Smooth muscle cell (in vitro differentiated cells): ENCODE data around the gene ZNF239. TPM values are rescaled to one million over a fixed set of nuclear protein-coding genes. Genes with fewer than 3 reads are reported as not detected.

Experiments used
- DNase-seq: peaks from one replicate; lab custom pipeline; 2025; ENCODE audit not compliant: unreplicated experiment; lab: John Stamatoyannopoulos, UW
- H2AFZ ChIP-seq: fragments of 200-600 bp; sonication (generic); 2 replicates; pipeline ENCODE4 v1.6.0; 2016; ENCODE audit warnings: antibody characterized with exemption, low read depth, mild to moderate bottlenecking
- H3F3A ChIP-seq: fragments of 200-600 bp; sonication (generic); 2 replicates; pipeline ENCODE4 v1.6.0; 2017; ENCODE audit warnings: antibody characterized with exemption, low read depth
- H3K27ac ChIP-seq: fragments of 200-600 bp; sonication (generic); 2 replicates; pipeline ENCODE4 v1.5.1; 2016; ENCODE audit warnings: low read depth, mild to moderate bottlenecking
- H3K27me3 ChIP-seq: fragments of 200-600 bp; sonication (generic); 2 replicates; pipeline ENCODE4 v1.6.1; 2016; ENCODE audit warnings: low read depth, mild to moderate bottlenecking
- H3K36me3 ChIP-seq: fragments of 200-600 bp; sonication (generic); 2 replicates; pipeline ENCODE4 v1.5.1; 2016; ENCODE audit warnings: low read depth
- H3K4me1 ChIP-seq: fragments of 200-600 bp; sonication (generic); 2 replicates; pipeline ENCODE4 v1.5.1; 2016; ENCODE audit warnings: low read depth
- H3K4me2 ChIP-seq: fragments of 200-600 bp; sonication (generic); 2 replicates; pipeline ENCODE4 v1.6.0; 2016; ENCODE audit warnings: mild to moderate bottlenecking
- H3K4me3 ChIP-seq: fragments of 200-600 bp; sonication (generic); 2 replicates; pipeline ENCODE4 v1.5.1; 2016; ENCODE audit warnings: mild to moderate bottlenecking
- H3K79me2 ChIP-seq: fragments of 200-600 bp; sonication (generic); 2 replicates; pipeline ENCODE4 v1.6.0; 2016; ENCODE audit warnings: low read depth, mild to moderate bottlenecking
- H3K9ac ChIP-seq: fragments of 200-600 bp; sonication (generic); 2 replicates; pipeline ENCODE4 v1.6.0; 2016; ENCODE audit warnings: low read depth
- H3K9me3 ChIP-seq: fragments of 200-600 bp; sonication (generic); replicated peaks from 2 replicates; pipeline ENCODE4 v1.5.1; 2016; ENCODE audit warnings: low read depth
- H4K20me1 ChIP-seq: fragments of 200-600 bp; sonication (generic); 2 replicates; pipeline ENCODE4 v1.6.0; 2016; ENCODE audit warnings: low read depth
- WGBS: methylation state at CpG from one replicate; pipeline ENCODE4 v1.1.7; 2016; ENCODE audit warnings: low lambda C conversion rate; 5-methylcytosine and 5-hydroxymethylcytosine counted together
- polyA plus RNA-seq: library from polyadenylated mRNA; unstranded; fragments of >200 nt; fragmentation: Nextera tagmentation; extraction: Ambion mirVana; gene quantifications from 2 replicates; pipeline ENCODE4 v1.2.1, GENCODE V29; 2016
- total RNA-seq: library from RNA; depleted of rRNA; stranded (reverse); fragments of >200 nt; gene quantifications from 2 replicates; pipeline ENCODE4 v1.2.3, GENCODE V29; 2014
- TF ChIP-seq, protein P1 (sequence below): fragments of 200-600 bp; sonication (generic); IDR thresholded peaks from 2 replicates; pipeline ENCODE4 v1.5.1; 2017; ENCODE audit warnings: borderline replicate concordance, mild to moderate bottlenecking, antibody characterized with exemption; ENCODE audit not compliant: insufficient read depth, poor library complexity, severe bottlenecking

The ZNF239 gene
- total and polyA plus RNA-seq, 2 experiments from 2014 or later, result 2.6 to 5.4 TPM

- TF ChIP-seq, protein P1, sequence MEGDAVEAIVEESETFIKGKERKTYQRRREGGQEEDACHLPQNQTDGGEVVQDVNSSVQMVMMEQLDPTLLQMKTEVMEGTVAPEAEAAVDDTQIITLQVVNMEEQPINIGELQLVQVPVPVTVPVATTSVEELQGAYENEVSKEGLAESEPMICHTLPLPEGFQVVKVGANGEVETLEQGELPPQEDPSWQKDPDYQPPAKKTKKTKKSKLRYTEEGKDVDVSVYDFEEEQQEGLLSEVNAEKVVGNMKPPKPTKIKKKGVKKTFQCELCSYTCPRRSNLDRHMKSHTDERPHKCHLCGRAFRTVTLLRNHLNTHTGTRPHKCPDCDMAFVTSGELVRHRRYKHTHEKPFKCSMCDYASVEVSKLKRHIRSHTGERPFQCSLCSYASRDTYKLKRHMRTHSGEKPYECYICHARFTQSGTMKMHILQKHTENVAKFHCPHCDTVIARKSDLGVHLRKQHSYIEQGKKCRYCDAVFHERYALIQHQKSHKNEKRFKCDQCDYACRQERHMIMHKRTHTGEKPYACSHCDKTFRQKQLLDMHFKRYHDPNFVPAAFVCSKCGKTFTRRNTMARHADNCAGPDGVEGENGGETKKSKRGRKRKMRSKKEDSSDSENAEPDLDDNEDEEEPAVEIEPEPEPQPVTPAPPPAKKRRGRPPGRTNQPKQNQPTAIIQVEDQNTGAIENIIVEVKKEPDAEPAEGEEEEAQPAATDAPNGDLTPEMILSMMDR, result no peak
- DNase-seq, result no peak
- H3K4me2 ChIP-seq, result no peak overlapping the region
- no peaks in the 10 kb centered on the region for H3K4me1 ChIP-seq
- H3K36me3 ChIP-seq, result no peaks in the 10 kb centered on the region
- H3K79me2 ChIP-seq, result no peaks in the 10 kb centered on the region
- H3K9me3 ChIP-seq, result peaks cover 33% of the 10 kb centered on the region
- no peak overlapping the region for H3K4me3 ChIP-seq
- H3K27me3 ChIP-seq, result no peaks in the 10 kb centered on the region
- H4K20me1 ChIP-seq, result no peaks in the 10 kb centered on the region
- H3K9ac ChIP-seq, result no peak overlapping the region
- H2AFZ ChIP-seq, result no peak overlapping the region
- H3F3A ChIP-seq, result no peaks in the 10 kb centered on the region
- no peak overlapping the region for H3K27ac ChIP-seq
- WGBS, result 75% methylated on average over 1 of the region's 1 CpG
These were observed 49.8 kb downstream of the ZNF239 start for GRCh38 chr10:43524434-43525247.

Other genes starting within 250 kb of the ZNF239 start
- gene FXYD4, start 203.0 kb downstream of the ZNF239 start, total RNA-seq, result not detected in 2 replicates
- gene FXYD4, start 203.0 kb downstream of the ZNF239 start, polyA plus RNA-seq, result not detected in 2 replicates
- gene HNRNPF, start 165.4 kb downstream of the ZNF239 start, total RNA-seq, result 112 and 119 TPM in 2 replicates
- gene HNRNPF, start 165.4 kb downstream of the ZNF239 start, polyA plus RNA-seq, result 71.9 and 83.9 TPM in 2 replicates
- 6.4 and 9.6 TPM in 2 replicates for gene ZNF487, start 137.5 kb downstream of the ZNF239 start, total RNA-seq
- gene ZNF487, start 137.5 kb downstream of the ZNF239 start, polyA plus RNA-seq, result 4.6 and 5.1 TPM in 2 replicates
- gene ZNF485, start 31.8 kb upstream of the ZNF239 start, total RNA-seq, result 1.4 and 2.9 TPM in 2 replicates
- gene ZNF485, start 31.8 kb upstream of the ZNF239 start, polyA plus RNA-seq, result 1.8 and 2.9 TPM in 2 replicates
- gene ZNF32, start 74.3 kb upstream of the ZNF239 start, total RNA-seq, result 26.6 and 40.6 TPM in 2 replicates
- gene ZNF32, start 74.3 kb upstream of the ZNF239 start, polyA plus RNA-seq, result 30.9 and 36.3 TPM in 2 replicates